Osteoblast (primary cell): Measurements from ENCODE around the gene MTA1. TPM values are rescaled to one million over a fixed set of nuclear protein-coding genes. Genes with fewer than 3 reads are reported as not detected.

Source experiments
- DNase-seq: peaks from one replicate; pipeline ENCODE4 v3.0.0; 2011; ENCODE audit warnings: low spot score, mixed read lengths; ENCODE audit not compliant: insufficient read length; ENCODE audit errors: missing footprints
- H2AFZ ChIP-seq: 2 replicates; pipeline ENCODE4 v1.6.0; 2011; ENCODE audit warnings: mild to moderate bottlenecking, low read length
- H3K27ac ChIP-seq: 2 replicates; pipeline ENCODE4 v1.5.1; 2011; ENCODE audit warnings: mild to moderate bottlenecking, low read depth, low read length, moderate library complexity
- H3K27me3 ChIP-seq: 2 replicates; pipeline ENCODE4 v1.6.0; 2012; ENCODE audit warnings: mild to moderate bottlenecking, control low read depth, inconsistent platforms, low read length, moderate library complexity; ENCODE audit not compliant: insufficient read depth
- H3K36me3 ChIP-seq: 2 replicates; pipeline ENCODE4 v1.5.1; 2011; ENCODE audit warnings: mild to moderate bottlenecking, low read length, control low read depth, moderate library complexity; ENCODE audit not compliant: insufficient read depth
- H3K4me1 ChIP-seq: 2 replicates; pipeline ENCODE4 v1.5.1; 2011; ENCODE audit warnings: mild to moderate bottlenecking, low read length, control low read depth, moderate library complexity; ENCODE audit not compliant: insufficient read depth
- H3K4me2 ChIP-seq: 2 replicates; pipeline ENCODE4 v1.6.0; 2011; ENCODE audit warnings: mild to moderate bottlenecking, low read length; ENCODE audit not compliant: insufficient read depth
- H3K4me3 ChIP-seq: fragments of 200-600 bp; sonication (generic); 3 replicates; pipeline ENCODE4 v1.5.1; 2012; ENCODE audit warnings: mild to moderate bottlenecking, low read length, inconsistent platforms; ENCODE audit not compliant: insufficient read depth
- H3K79me2 ChIP-seq: 2 replicates; pipeline ENCODE4 v1.6.0; 2012; ENCODE audit warnings: mild to moderate bottlenecking, low read length, control low read depth, inconsistent platforms; ENCODE audit not compliant: insufficient read depth
- H3K9me3 ChIP-seq: 2 replicates; pipeline ENCODE4 v1.5.1; 2011; ENCODE audit warnings: low read depth, low read length, control low read depth
- H4K20me1 ChIP-seq: 2 replicates; pipeline ENCODE4 v1.6.0; 2012; ENCODE audit warnings: mild to moderate bottlenecking, low read length, control low read depth; ENCODE audit not compliant: insufficient read depth
- total RNA-seq: library from RNA; depleted of rRNA; stranded (reverse); fragments of >200 nt; gene quantifications from 2 replicates; pipeline ENCODE4 v1.2.3, GENCODE V29; 2012
- TF ChIP-seq, protein P1 (sequence below): IDR thresholded peaks from 2 replicates; pipeline ENCODE4 v1.5.1; 2011; ENCODE audit warnings: mild to moderate bottlenecking, low read depth, low read length, moderate library complexity; ENCODE audit errors: extremely low read depth

The MTA1 gene
- total RNA-seq, 1 donor = 60.4 TPM

DNA sequence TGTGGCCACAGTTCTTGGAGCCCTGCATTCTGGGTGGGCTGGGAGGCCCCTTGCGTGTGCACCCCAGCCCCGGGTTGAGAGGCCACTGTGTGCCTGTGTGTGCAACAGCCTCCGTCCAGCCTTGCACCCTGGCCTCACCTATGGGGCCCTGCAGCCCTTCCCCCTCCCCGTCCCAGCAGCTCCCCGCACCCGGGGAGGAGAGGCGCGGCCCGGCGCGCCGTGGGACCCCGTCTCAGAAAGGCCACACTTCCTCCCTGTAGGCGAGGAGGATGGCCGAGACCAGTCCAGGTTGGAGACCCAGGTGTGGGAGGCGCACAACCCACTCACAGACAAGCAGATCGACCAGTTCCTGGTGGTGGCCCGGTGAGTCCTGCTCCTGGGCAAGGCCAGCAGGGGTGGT is 38.4 kb downstream of the MTA1 start:
- Histone ChIP-seq H3K4me3 (no peak overlapping the region), H3K27me3 (no peaks in the 10 kb centered on the region), H3K79me2 (no peaks in the 10 kb centered on the region), H3K36me3 (peaks cover 17% of the 10 kb centered on the region), H4K20me1 (no peaks in the 10 kb centered on the region), H3K9me3 (no peaks in the 10 kb centered on the region), H3K27ac (no peak overlapping the region), H3K4me2 (no peak overlapping the region), H3K4me1 (no peaks in the 10 kb centered on the region), H2AFZ (no peak overlapping the region)
- TF ChIP-seq, protein P1, sequence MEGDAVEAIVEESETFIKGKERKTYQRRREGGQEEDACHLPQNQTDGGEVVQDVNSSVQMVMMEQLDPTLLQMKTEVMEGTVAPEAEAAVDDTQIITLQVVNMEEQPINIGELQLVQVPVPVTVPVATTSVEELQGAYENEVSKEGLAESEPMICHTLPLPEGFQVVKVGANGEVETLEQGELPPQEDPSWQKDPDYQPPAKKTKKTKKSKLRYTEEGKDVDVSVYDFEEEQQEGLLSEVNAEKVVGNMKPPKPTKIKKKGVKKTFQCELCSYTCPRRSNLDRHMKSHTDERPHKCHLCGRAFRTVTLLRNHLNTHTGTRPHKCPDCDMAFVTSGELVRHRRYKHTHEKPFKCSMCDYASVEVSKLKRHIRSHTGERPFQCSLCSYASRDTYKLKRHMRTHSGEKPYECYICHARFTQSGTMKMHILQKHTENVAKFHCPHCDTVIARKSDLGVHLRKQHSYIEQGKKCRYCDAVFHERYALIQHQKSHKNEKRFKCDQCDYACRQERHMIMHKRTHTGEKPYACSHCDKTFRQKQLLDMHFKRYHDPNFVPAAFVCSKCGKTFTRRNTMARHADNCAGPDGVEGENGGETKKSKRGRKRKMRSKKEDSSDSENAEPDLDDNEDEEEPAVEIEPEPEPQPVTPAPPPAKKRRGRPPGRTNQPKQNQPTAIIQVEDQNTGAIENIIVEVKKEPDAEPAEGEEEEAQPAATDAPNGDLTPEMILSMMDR = no peak
- no peak for DNase-seq

DNA sequence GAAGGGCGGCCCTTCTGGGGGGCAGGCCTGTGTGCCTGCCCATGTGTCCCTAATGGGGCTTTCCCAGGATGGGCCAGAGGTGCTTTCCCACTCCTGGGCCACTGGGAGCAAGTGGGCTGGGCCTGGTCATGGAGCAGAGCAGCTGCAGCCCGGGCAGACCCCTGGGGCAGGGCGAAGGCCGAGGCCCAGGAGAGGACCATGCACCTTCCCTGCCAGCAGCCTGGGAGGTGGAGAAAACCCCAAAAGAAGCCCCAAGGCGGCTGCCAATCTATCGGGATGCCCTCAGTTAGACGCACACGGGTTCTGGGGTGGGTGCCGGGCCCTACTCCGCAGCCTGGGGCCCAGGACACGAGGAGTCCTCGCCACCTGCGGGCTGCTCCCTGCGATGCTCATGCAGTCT is 38.9 kb downstream of the MTA1 start:
- Histone ChIP-seq H4K20me1 (no peaks in the 10 kb centered on the region), H3K27ac (no peak overlapping the region), H3K36me3 (peaks cover 23% of the 10 kb centered on the region), H3K4me3 (no peak overlapping the region), H3K27me3 (no peaks in the 10 kb centered on the region), H2AFZ (no peak overlapping the region), H3K79me2 (no peaks in the 10 kb centered on the region), H3K9me3 (no peaks in the 10 kb centered on the region), H3K4me2 (no peak overlapping the region), H3K4me1 (no peaks in the 10 kb centered on the region)
- TF ChIP-seq, protein P1 = no peak
- no peak for DNase-seq

DNA sequence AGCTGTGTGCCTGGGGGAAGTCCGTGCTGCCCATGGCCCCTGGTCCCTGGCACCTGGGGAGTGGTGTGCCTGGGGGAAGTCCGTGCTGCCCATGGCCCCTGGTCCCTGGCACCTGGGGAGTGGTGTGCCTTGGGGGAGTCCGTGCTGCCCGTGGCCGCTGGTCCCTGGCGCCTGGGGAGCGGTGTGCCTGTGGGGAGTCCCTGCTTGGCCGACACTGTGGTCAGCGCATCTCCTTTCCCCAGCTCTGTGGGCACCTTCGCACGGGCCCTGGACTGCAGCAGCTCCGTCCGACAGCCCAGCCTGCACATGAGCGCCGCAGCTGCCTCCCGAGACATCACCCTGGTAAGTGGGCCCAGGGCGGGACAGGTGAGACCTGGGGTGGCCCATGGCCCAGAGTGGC is 40.5 kb downstream of the MTA1 start:
- TF ChIP-seq, protein P1 = no peak
- peaks cover 23% of the 10 kb centered on the region for H3K36me3 ChIP-seq

DNA sequence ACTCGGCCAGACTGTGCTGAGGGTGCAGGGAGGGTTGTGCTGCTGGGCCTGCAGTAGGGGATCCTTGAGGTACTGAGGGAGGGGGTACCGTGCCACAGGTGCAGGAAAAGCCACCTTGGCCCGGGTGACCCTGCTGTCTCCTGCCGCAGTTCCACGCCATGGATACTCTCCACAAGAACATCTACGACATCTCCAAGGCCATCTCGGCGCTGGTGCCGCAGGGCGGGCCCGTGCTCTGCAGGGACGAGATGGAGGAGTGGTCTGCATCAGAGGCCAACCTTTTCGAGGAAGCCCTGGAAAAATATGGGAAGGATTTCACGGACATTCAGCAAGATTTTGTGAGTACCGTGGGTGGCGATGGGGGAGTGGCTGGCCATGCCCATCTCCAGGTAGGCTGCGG is 41.0 kb downstream of the MTA1 start:
- H3K9me3 ChIP-seq = no peaks in the 10 kb centered on the region
- TF ChIP-seq, protein P1 = no peak

More for the DNA sequence above, 40.5 kb downstream of the MTA1 start:
- H3K4me1 ChIP-seq = no peaks in the 10 kb centered on the region
- H3K79me2 ChIP-seq = no peaks in the 10 kb centered on the region
- no peaks in the 10 kb centered on the region for H3K27me3 ChIP-seq
- H3K4me2 ChIP-seq = no peak overlapping the region
- no peak overlapping the region for H3K27ac ChIP-seq
- no peaks in the 10 kb centered on the region for H4K20me1 ChIP-seq
- DNase-seq = no peak
- no peaks in the 10 kb centered on the region for H3K9me3 ChIP-seq
- no peak overlapping the region for H3K4me3 ChIP-seq
- H2AFZ ChIP-seq = no peak overlapping the region

More for the DNA sequence above, 41.0 kb downstream of the MTA1 start:
- no peak overlapping the region for H3K27ac ChIP-seq
- peaks cover 23% of the 10 kb centered on the region for H3K36me3 ChIP-seq
- no peak overlapping the region for H3K4me2 ChIP-seq
- no peaks in the 10 kb centered on the region for H3K79me2 ChIP-seq
- H2AFZ ChIP-seq = no peak overlapping the region
- H3K4me1 ChIP-seq = no peaks in the 10 kb centered on the region
- H4K20me1 ChIP-seq = no peaks in the 10 kb centered on the region
- H3K4me3 ChIP-seq = no peak overlapping the region
- no peaks in the 10 kb centered on the region for H3K27me3 ChIP-seq
- DNase-seq = no peak
